Measurements from ENCODE around the gene SDK2.
"Not testable (repeated sequence)": the region's sequence is repeated elsewhere in the genome, so short reads cannot be mapped to it uniquely, and the experiment has no call there.

Gene SDK2

DNA sequence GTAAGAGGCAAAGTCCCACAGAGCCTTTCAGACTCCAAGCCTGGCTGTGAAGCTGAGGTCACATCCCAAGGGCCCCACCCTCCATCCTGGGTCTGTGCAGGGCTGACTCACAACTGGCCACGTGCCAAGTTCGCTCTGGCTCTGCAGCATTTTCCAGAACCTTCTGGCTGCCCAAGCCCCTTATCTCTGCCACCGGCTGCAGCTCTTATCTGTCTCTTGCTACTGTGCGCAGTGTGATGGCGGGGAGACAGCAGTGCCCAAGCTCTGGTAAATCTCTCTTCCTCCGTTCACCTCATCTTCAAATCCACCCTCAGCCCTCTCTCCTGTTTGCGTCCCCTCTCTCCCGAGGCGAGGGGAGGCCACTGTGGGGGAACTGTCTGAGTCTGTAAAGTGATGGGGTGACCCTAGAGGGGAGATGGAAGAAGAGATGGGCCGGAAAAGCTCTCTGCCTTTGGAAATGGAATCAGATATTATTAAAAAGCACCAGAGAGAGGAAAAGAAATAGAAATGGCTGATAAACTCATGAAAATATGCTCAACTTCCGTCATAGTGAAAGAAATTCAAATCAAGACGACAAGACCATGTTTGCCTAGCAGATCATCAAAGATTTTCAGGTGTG, 169.8 kb downstream of the SDK2 start:
- DNase-seq = peak in 1 of 2 experiments; percentile 34

- not testable (repeated sequence) for DNase-seq
Measured at GRCh38 chr17:73472715-73473114, 171.5 kb downstream of the SDK2 start.

DNA sequence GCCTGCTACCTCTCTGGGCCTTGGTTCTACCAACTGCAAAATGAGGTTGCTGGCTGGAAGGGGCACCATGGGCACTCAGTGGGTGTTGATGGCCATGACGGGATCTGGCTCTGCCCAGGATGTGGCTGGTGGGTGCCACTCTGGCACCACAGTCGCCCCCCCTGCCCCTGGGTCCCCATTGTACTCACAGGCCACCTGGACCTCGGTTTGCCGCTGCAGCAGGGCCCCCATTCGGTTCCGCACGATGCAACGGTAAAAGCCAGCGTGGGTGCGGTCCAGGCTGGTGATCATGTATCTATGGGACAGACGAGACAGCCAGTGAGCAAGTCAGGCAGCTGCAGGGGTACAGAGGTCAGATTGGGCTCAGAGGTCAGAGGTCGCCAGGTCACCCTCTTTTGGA, 172.3 kb downstream of the SDK2 start:
- DNase-seq = no peak

- no peak for DNase-seq
Measured at GRCh38 chr17:73470316-73470826, 173.9 kb downstream of the SDK2 start.

DNA sequence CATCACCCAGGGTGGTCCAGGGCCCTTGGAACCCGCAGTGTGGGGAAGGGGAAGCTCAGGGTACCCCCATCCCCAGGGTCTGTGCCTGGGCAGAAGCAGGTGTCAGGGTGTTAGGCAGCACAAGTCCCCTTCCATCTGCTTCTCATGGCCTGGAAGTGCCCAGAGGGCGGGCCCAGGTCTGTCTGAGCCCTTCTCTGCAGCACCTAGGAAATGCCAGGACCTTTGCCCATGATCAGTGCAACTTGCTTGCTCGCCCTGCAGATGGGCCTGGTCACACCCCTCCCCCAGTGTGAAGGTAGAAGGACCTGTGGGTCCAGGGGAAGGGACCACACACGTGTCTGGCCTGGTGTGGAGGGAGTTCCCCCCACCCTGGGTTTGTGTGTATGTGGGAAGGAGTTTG, 174.9 kb downstream of the SDK2 start:
- DNase-seq = no peak

- no peak for DNase-seq
Measured at GRCh38 chr17:73468221-73468620, 176.0 kb downstream of the SDK2 start.

DNA sequence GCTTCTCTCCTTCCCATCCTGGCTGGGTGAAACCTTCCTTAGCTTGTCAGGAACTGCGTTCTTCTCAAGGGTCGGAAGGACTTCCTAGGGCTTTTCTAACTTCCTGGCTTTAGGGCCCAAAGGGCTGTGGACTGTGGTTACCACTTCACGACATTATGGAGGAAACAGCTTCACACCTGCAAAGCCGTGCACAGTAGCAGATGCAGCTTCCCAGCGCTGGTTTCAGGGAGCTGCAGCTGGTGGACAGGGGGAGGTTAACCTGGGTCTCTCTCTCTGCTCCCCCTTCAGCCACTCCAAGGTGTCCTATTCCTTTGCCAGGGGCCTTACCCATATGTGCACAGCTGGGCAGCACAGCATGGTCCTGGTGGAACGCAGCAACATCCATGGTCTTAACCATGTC, 176.6 kb downstream of the SDK2 start:
- no peak for DNase-seq

DNA sequence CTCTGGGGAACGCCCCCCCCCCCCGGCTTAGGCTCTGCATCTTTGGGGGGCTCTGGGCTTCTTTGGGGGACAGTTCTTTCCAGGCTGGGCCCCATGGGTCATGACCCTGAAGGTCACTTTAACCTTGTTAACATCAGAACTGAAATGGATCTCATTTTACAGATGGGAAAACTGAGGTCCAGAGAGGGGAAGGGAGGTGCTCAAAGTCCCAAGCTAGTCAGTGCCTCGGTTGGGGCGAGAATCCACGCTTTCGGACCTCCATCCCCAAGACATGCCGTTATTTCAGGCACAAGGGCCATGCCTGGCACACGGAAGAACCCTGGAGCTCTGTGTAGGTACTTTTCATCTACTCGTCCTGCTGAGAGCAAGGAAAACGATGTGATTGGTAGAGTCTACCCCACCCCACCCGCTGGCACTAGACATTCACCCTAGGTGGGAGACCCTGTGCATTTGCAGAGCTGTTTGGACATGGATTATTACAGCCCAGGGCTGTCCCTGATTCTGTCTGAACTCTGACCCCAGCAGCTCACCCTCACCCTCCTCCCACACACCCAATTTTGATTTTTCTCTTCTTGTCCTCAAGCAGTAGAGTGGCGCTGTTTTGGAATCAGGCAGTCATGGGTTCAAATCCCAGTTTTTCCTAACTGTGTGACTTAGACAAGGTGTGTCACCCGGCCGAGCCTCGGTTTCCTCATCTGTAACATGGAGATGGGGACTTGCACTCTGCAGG, 177.4 kb downstream of the SDK2 start:
- no peak for DNase-seq

DNA sequence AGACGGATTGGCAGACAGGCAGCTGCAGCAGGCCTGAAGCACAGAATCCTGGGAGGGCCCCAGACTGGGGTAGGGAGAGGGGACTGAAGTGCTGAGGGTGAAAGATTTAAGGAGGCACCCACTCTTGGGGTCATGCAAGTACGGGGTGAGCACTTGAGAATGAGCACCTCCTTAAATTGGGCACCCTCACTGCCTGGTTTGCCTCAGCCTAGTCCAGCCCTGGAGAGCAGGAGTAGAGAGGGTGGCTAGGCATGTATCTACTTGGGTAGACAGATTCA, 178.4 kb downstream of the SDK2 start:
- DNase-seq = no peak

GRCh38 chr17:73465130-73465952, 178.9 kb downstream of the SDK2 start:
- DNase-seq = no peak

GRCh38 chr17:73464447-73464846, 179.8 kb downstream of the SDK2 start:
- DNase-seq = no peak

GRCh38 chr17:73463821-73464220, 180.4 kb downstream of the SDK2 start:
- no peak for DNase-seq

GRCh38 chr17:73462823-73463222, 181.4 kb downstream of the SDK2 start:
- no peak for DNase-seq

- DNase-seq = no peak
Measured at GRCh38 chr17:73459980-73460379, 184.3 kb downstream of the SDK2 start.

- no peak for DNase-seq
Measured at GRCh38 chr17:73455767-73456166, 188.5 kb downstream of the SDK2 start.

GRCh38 chr17:73455050-73455687, 189.1 kb downstream of the SDK2 start:
- no peak for DNase-seq

DNA sequence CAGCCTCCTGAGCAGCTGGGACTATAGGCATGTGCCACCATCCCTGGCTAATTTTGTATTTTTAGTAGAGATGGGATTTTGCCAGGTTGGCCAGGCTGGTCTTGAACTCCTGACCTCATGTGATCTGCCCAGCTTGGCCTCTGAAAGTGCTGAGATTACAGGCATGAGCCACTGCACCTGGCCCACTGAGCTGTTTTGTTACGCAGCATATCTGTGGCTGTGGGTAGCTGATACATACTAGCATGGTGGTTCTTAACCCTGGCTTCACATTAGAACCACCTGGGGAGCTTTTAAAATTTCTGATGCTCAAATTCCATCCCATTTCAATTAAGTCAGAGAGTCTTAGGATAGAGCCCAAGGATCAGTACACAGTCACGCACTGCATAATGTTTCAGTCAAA, 190.8 kb downstream of the SDK2 start:
- not testable (repeated sequence) for DNase-seq

DNA sequence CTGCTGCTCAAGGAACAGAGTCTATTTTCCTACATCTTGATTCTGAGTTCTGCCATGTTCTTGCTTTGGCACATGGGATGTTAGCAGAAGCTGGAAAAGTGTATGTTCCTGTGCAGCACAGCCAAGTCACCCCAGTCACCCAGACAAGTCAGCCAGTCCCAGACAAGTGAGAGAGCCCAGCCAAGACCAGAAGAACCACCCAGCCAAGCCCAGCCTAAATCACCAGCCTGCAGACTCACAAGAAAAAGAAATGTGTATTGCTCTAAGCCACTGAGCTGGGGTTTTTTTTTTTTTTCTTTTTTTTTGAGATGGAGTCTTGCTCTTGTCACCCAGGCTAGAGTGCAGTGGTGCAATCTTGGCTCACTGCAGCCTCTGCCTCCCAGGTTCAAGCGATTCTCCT, 191.2 kb downstream of the SDK2 start:
- DNase-seq = no peak

DNA sequence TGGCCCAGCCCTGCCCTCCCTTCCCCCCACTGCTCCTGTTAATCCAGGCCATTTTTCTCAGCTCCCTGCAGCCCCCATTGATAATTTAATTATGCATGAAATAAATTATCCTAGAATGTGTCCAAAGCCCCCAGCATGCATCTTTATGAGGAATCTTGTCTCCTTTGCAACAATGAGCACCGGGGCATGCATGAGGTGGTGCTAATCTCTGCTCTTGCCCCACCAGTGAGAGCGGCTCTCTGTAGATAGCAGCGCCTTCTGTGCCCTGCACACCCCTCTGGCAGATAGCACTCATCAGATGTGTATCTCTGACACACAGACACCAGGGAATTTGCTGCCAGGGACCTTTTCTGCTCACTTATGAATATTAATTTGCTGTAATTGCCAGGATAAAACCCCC, 192.2 kb downstream of the SDK2 start:
- DNase-seq = no peak

DNA sequence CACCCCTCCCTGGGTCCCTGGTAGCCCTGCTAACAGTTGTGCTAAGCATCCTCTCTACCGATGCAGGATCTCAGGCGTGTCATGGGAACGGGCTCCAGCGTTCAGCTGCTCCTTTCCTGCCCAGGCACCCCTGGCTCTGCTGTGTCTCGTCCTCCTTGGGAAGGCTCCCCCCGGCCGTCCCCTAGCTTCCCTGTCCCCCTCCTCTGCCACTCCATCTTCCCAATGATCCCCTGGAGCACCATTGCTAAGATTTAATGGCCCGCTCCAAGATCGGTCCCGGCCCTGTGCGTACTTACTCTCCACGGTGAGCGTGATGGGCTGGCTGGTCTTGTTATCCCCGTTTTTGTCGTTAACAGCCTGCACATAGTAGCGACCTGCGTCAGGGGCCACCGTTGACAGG, 196.9 kb downstream of the SDK2 start:
- DNase-seq = no peak

GRCh38 chr17:73446617-73447016, 197.6 kb downstream of the SDK2 start:
- DNase-seq = no peak

DNA sequence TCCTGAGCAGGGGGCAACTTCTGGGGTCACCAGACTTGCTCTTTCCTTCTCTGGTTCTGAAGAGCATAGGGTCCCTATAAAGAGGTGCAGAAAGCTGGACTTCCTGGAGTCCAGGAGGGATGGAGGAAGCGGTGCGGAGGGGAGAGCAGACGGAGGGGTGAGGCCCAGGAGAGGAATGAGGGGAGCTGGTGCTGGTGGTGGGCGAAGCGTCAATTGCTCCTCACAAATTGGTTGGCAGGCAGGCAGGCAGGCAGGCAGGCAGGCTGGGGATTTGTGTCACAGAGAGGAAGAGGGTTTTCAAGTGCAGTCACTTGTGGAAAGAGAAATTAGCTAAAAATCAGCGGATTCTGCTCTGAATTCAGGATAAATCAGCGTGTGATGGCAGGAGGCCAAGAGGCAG, 198.8 kb downstream of the SDK2 start:
- DNase-seq = no peak

GRCh38 chr17:73444021-73444420, 200.2 kb downstream of the SDK2 start:
- DNase-seq = no peak

DNA sequence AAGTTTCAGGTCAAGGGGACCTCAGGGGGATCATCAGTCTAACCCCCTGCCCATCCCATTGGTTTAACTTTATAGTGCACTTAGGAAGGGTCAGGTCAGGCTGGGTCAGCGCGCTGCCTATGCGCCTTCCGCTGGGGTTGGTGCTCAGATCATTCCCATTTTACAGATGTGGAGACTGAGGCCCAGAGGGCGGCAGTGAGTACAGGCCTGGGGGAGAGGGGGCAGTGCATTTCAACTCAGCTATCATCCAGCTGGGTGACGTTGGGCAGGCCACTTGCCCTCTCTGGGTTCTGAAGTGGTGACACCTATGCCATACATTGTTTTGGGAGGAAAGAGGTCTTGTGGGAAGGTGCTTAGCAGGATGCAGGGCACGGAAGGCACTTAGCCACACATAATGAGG, 204.6 kb downstream of the SDK2 start:
- no peak for DNase-seq

Measured in SW 1271 (cell line).